Measurements from ENCODE around the gene PNMA6F. TPM values are rescaled to one million over a fixed set of nuclear protein-coding genes. Genes with fewer than 3 reads are reported as not detected.

PNMA6F gene
- total RNA-seq (2022) (not detected in 2 replicates), Bru-seq, nascent RNA (not detected), BruChase-seq, experiment 1, labeled RNA remaining after a 2-hour chase (not detected), BruChase-seq, experiment 2, labeled RNA remaining after a 6-hour chase (not detected)
- long read RNA-seq = 0 reads

- H3K9me3 ChIP-seq = no peaks in the 10 kb centered on the region
- no peak within 1 kb of the TSS for H3K4me3 Mint-ChIP-seq (ENCODE audit: unreplicated experiment)
- H3K4me3 ChIP-seq (ENCODE audit: low read depth, low read length) = no peak within 1 kb of the TSS
- H3K27me3 ChIP-seq (replicated peaks; ENCODE audit: control insufficient read depth, insufficient read depth, low read length) = no peaks in the 10 kb centered on the region
- H3K9me3 Mint-ChIP-seq (ENCODE audit: unreplicated experiment) = no peaks in the 10 kb centered on the region
- no peaks in the 10 kb centered on the region for H3K36me3 ChIP-seq (ENCODE audit: control insufficient read depth, insufficient read depth, low read length)
- no peak for DNase-seq
- ChIA-PET POLR2A (no interaction called here), CTCF (no interaction called here)
- peaks cover 5% of the 10 kb centered on the region for H3K27me3 Mint-ChIP-seq (ENCODE audit: insufficient read depth, unreplicated experiment)
- intact Hi-C loops (cut with micrococcal nuclease; ENCODE audit: unreplicated experiment) = no loop called here
- H3K36me3 Mint-ChIP-seq (ENCODE audit: insufficient read depth, unreplicated experiment) = no peaks in the 10 kb centered on the region
- H3K27ac Mint-ChIP-seq (ENCODE audit: unreplicated experiment) = no peak within 1 kb of the TSS
- no TSS peak for BruUV-seq (replicated peaks)
- TF ChIP-seq CTCF (IDR thresholded peaks at IDR 0.05; ENCODE audit: insufficient read depth in 1 of 2, low read depth in 1 of 2, low read length in 1 of 2, severe bottlenecking in 1 of 2, unreplicated experiment in 1 of 2) = no peak
- H3K4me1 Mint-ChIP-seq (ENCODE audit: low read depth, unreplicated experiment) = no peaks in the 10 kb centered on the region
- no peaks in the 10 kb centered on the region for H3K4me1 ChIP-seq
Observed at GRCh38 chrX:153321381-153322124, at the start of gene PNMA6F. Gene PNMA6F, minus strand, starts transcription at chrX:153321767. Its CDS starts 1,093 bp downstream, at chrX:153320674.

- Histone ChIP-seq H3K4me3 (ENCODE audit: low read depth, low read length) (no peak overlapping the region), H3K9me3 (no peaks in the 10 kb centered on the region), H3K36me3 (ENCODE audit: control insufficient read depth, insufficient read depth, low read length) (no peaks in the 10 kb centered on the region), H3K4me1 (no peaks in the 10 kb centered on the region), H3K27me3 (replicated peaks; ENCODE audit: control insufficient read depth, insufficient read depth, low read length) (no peaks in the 10 kb centered on the region)
- DNase-seq = no peak
- BruUV-seq (replicated peaks) = no TSS peak
- Mint-ChIP-seq H3K36me3 (ENCODE audit: insufficient read depth, unreplicated experiment) (no peaks in the 10 kb centered on the region), H3K27me3 (ENCODE audit: insufficient read depth, unreplicated experiment) (peaks cover 10% of the 10 kb centered on the region), H3K4me1 (ENCODE audit: low read depth, unreplicated experiment) (no peaks in the 10 kb centered on the region), H3K27ac (ENCODE audit: unreplicated experiment) (no peak overlapping the region), H3K9me3 (ENCODE audit: unreplicated experiment) (no peaks in the 10 kb centered on the region), H3K4me3 (ENCODE audit: unreplicated experiment) (no peak overlapping the region)
- CTCF ChIA-PET = interaction anchor here (0.7 kb wide), 1 partner anchor 18 kb away, joined by 3 read pairs; no protein-coding TSS in a partner anchor
- intact Hi-C loops (cut with micrococcal nuclease; ENCODE audit: unreplicated experiment) = no loop called here
- no peak for TF ChIP-seq CTCF (IDR thresholded peaks at IDR 0.05; ENCODE audit: insufficient read depth in 1 of 2, low read depth in 1 of 2, low read length in 1 of 2, severe bottlenecking in 1 of 2, unreplicated experiment in 1 of 2)
- POLR2A ChIA-PET = no interaction called here
Observed at GRCh38 chrX:153371256-153371655, 49.7 kb upstream of the PNMA6F start.

- no peak for TF ChIP-seq CTCF (IDR thresholded peaks at IDR 0.05; ENCODE audit: insufficient read depth in 1 of 2, low read depth in 1 of 2, low read length in 1 of 2, severe bottlenecking in 1 of 2, unreplicated experiment in 1 of 2)
- Histone ChIP-seq H3K4me1 (no peaks in the 10 kb centered on the region), H3K4me3 (ENCODE audit: low read depth, low read length) (no peak overlapping the region), H3K36me3 (ENCODE audit: control insufficient read depth, insufficient read depth, low read length) (no peaks in the 10 kb centered on the region), H3K27me3 (replicated peaks; ENCODE audit: control insufficient read depth, insufficient read depth, low read length) (no peaks in the 10 kb centered on the region), H3K9me3 (no peaks in the 10 kb centered on the region)
- Mint-ChIP-seq H3K4me1 (ENCODE audit: low read depth, unreplicated experiment) (no peaks in the 10 kb centered on the region), H3K4me3 (ENCODE audit: unreplicated experiment) (no peak overlapping the region), H3K27me3 (ENCODE audit: insufficient read depth, unreplicated experiment) (peaks cover 10% of the 10 kb centered on the region), H3K9me3 (ENCODE audit: unreplicated experiment) (no peaks in the 10 kb centered on the region), H3K36me3 (ENCODE audit: insufficient read depth, unreplicated experiment) (no peaks in the 10 kb centered on the region), H3K27ac (ENCODE audit: unreplicated experiment) (no peak overlapping the region)
- ChIA-PET POLR2A (no interaction called here), CTCF (interaction anchor here (0.7 kb wide), 1 partner anchor 17 kb away, joined by 3 read pairs; no protein-coding TSS in a partner anchor)
- intact Hi-C loops (cut with micrococcal nuclease; ENCODE audit: unreplicated experiment) = no loop called here
- no peak for DNase-seq
- BruUV-seq (replicated peaks) = no TSS peak
Observed at GRCh38 chrX:153370293-153371055, 48.9 kb upstream of the PNMA6F start.

Data from Caco-2 (cell line).